GM12801 (cell line): ENCODE data around the gene ARID1B.

ENCODE experiments used
- TF ChIP-seq, protein P1 (sequence below): IDR thresholded peaks from one replicate; pipeline ENCODE4 v1.5.1; 2011; ENCODE audit warnings: control low read depth; ENCODE audit not compliant: insufficient read length; ENCODE audit errors: extremely low read depth

ARID1B gene

DNA sequence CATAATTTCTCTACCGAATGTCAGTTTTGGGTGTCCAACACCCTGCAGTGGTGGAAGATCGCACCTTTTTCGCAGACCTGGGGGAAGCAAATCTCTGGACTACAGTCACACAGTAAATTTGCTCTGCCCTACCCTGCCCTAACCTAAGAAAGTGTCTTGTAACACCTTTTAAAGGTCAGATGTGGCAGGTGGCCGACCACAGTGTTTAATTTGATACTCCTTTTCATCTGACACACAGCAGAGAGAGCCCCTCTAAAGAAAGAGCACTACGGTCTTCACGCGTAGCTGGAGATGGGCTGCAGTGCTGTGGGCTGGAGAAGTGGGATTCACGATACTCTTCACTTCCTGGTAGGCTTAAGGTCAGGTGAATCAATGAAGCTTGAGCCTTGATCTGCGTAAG, 436.2 kb downstream of the ARID1B start:
- TF ChIP-seq, protein P1, sequence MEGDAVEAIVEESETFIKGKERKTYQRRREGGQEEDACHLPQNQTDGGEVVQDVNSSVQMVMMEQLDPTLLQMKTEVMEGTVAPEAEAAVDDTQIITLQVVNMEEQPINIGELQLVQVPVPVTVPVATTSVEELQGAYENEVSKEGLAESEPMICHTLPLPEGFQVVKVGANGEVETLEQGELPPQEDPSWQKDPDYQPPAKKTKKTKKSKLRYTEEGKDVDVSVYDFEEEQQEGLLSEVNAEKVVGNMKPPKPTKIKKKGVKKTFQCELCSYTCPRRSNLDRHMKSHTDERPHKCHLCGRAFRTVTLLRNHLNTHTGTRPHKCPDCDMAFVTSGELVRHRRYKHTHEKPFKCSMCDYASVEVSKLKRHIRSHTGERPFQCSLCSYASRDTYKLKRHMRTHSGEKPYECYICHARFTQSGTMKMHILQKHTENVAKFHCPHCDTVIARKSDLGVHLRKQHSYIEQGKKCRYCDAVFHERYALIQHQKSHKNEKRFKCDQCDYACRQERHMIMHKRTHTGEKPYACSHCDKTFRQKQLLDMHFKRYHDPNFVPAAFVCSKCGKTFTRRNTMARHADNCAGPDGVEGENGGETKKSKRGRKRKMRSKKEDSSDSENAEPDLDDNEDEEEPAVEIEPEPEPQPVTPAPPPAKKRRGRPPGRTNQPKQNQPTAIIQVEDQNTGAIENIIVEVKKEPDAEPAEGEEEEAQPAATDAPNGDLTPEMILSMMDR: no peak

DNA sequence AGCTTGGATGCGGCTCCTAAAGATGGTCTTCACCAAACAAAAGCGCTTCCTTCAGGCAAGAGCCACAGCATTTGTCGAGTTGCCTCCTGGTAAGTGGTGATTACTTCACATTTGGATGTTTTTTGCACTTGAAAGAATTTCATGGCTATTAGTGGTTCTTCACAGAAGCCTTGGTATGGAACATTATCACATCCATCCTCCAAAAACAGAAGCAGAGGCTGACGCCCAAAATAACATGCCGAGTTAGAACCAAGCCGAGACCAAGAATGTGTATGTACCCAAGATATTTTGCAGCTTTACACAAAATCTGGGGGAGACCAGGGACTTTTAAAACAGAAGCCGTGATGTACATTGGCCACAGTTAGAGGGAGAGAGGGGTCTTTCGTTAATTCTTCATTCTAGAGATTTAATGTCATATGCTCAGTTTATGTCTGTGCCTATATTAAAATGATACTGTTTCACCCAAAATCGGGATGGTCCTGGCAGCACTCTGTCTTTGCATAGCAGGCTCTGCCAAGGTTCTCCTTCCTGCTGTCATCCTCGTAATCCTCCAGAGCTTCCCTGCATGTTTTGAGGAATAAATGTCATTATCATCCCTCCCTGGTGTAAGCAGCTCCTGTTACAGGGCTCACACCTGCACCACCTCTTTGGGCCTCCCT, 436.9 kb downstream of the ARID1B start:
- TF ChIP-seq, protein P1: no peak

DNA sequence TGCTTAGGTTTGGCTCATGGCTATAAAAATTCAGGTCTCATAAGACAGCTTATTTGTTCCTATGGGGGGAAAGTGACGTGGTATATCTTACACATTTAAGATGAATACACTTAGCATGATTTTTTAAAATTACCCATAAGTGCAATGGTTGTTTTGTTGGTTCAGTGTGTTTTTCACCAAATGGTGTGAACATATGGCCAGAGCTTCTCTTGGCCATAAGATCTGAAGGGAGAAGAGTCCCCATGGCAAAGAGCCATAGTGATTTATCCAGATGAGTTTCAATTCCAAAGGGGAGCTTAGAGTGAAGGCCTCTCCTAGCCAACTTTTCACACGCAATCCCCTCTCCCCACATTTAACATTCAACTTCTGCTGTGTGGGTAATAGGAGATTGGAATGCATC, 438.5 kb downstream of the ARID1B start:
- TF ChIP-seq, protein P1: no peak

DNA sequence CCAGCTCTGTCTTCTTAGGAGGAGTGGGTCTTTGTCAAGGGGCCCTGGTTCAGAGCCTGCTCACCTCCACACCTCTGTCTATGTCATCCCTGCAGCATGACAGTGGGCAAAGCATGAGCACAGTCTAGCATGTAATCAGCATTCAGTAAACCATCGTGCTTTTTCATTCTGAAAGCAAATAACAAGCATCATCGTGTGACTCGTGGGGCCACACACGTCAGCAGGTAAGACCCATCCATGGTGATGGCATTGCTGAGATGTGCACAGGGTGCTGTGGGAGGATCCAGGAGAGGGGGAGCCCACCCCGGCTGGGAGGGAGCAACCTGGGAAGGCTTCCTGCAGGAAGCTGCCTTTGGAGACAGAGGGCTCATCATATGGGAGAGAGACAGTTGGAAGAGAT, 439.4 kb downstream of the ARID1B start:
- TF ChIP-seq, protein P1: no peak

GRCh38 chr6:157217198-157217893, 440.2 kb downstream of the ARID1B start:
- TF ChIP-seq, protein P1: no peak

DNA sequence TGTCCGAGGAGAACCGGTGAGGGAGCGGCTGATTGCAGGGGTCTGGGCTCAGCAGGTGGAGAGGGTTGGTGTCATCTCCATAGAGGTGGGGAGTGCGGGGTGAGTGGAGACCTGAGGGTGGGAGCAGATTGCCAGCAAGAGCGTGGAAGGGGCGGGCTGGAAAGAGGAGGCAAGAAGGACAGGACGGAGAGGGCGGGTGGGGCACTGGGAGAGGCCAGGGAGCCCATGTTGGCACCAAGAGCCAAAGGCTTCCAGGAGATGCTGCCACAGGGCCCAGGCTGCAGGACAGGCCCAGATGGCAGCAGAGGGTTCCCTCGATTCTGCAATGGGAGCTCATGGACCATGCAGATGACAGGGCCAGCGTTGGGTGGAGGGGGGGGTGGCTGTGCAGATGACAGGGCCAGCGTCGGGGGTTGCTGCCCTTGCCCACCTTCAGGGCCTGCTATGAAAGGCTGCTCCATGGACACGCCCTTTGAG, 440.8 kb downstream of the ARID1B start:
- TF ChIP-seq, protein P1: no peak

DNA sequence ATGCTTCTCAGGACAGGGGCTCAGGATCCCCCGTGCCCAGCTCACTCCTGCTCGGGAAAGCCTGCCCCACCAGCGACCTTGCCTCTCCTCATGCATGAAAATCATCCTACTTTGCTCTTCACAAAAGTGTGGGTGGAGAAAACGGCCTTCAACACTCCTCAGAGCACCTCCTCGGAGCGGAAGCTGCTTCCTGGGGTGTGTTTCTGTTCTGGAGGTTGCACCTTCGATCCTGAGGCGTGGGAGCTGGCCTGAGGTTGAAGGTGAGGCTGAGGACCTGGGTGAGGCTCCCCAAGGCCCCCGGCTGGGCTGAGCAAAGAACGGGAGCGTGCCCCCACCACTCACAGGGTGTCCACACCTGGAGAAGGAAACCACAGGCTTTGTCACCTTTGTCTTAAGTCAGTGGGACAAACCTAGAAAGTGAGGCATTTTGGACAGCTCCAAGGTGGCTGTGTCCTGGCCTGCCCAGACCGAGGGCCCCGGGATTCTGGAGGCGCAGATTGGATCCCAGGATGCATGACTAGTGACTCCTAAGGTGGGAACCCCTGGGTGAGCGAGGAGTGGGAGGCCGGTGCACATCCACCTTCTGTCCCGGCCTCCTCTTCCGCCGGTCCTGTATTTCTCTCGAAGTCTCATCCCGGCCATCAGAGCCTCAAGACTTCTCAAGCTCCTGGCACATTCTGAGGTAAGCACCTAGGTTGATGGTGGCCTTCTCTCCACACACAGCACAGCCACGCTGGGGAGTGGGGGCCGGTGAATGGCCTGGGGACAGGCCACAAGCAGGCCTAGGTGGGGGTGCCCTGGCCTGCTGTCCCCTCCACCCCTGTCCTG, 441.4 kb downstream of the ARID1B start:
- TF ChIP-seq, protein P1: no peak
